A549 (cell line): ENCODE results near the gene SMIM20. TPM values are rescaled to one million over a fixed set of nuclear protein-coding genes. Genes with fewer than 3 reads are reported as not detected.

Experiments
- ATAC-seq, 2 experiments: fragments of 200-7000 bp in 1 of 2; fragments of >200 bp in 1 of 2; cut with Nextera tagmentation in 1 of 2; cut with Tn5 transposase in 1 of 2; 3 replicates each; pipeline versions ENCODE4 v1.8.0 to v1.9.1; 2018 to 2020; ENCODE audit warnings: mild to moderate bottlenecking in 1 of 2, moderate library complexity in 1 of 2
- CTCF ChIA-PET: fragments of 300-600 bp; sonication (Branson Sonifier 250); formaldehyde crosslinking; extraction: SDS; loops from one replicate; lab custom pipeline; 2021; ENCODE audit warnings: antibody characterized with exemption, inconsistent platforms; lab: Yijun Ruan, JAX
- POLR2A ChIA-PET: fragments of 350-600 bp; formaldehyde crosslinking; extraction: SDS; loops from one replicate; lab custom pipeline; 2021; ENCODE audit warnings: antibody characterized with exemption, inconsistent platforms; lab: Yijun Ruan, JAX
- DNase-seq, 2 experiments: peaks; one replicate each; pipeline versions ENCODE4 v3.0.0 to v3.0.0-alpha.2; 2011 to 2016; ENCODE audit warnings: low read depth in 1 of 2, low spot score in 1 of 2
- FAIRE-seq: peaks from 2 replicates; lab custom pipeline; 2011; peaks lifted over from hg19 to GRCh38; lab: Jason Lieb, UNC
- H3K27ac ChIP-seq, 2 experiments: fragments of >200 bp; sonication (Bioruptor Twin); formaldehyde crosslinking; 3 replicates each; pipeline ENCODE4 v1.5.1; 2016 to 2017
- H3K4me1 ChIP-seq: fragments of >200 bp; sonication (Bioruptor Twin); formaldehyde crosslinking; 3 replicates; pipeline ENCODE4 v1.6.1; 2016
- H3K4me2 ChIP-seq: fragments of >200 bp; sonication (Bioruptor Twin); formaldehyde crosslinking; 3 replicates; pipeline ENCODE4 v1.6.1; 2016
- H3K4me3 ChIP-seq: fragments of >200 bp; sonication (Bioruptor Twin); formaldehyde crosslinking; 3 replicates; pipeline ENCODE4 v1.5.1; 2016
- H3K9me3 ChIP-seq: fragments of >200 bp; sonication (Bioruptor Twin); formaldehyde crosslinking; 3 replicates; pipeline ENCODE4 v1.6.1; 2016
- BHLHE40 ChIP-seq: IDR thresholded peaks from 2 replicates; pipeline ENCODE4 v1.6.1; 2012; ENCODE audit warnings: low read depth, low read length, inconsistent platforms
- CBX8 ChIP-seq: fragments of 200-600 bp; sonication (generic); IDR thresholded peaks from 2 replicates; pipeline ENCODE4 v1.6.1; 2016
- CHD2 ChIP-seq: fragments of 150-350 bp; IDR thresholded peaks from 2 replicates; pipeline ENCODE4 v1.6.1; 2014; ENCODE audit warnings: low read length; ENCODE audit not compliant: partially characterized antibody
- ESRRA ChIP-seq: fragments of 150-350 bp; IDR thresholded peaks from 2 replicates; pipeline ENCODE4 v1.6.1; 2014; ENCODE audit warnings: mild to moderate bottlenecking, low read length, borderline replicate concordance
- FOSB ChIP-seq: fragments of 250-450 bp; sonication (Bioruptor Pico); IDR thresholded peaks from 2 replicates; pipeline ENCODE4 v1.5.0; 2020; ENCODE audit warnings: mild to moderate bottlenecking, moderate library complexity
- GATA3 ChIP-seq: IDR thresholded peaks from 2 replicates; pipeline ENCODE4 v1.6.1; 2012; ENCODE audit warnings: borderline replicate concordance
- HEYL ChIP-seq: fragments of 250-450 bp; sonication (Bioruptor Pico); IDR thresholded peaks from 2 replicates; pipeline ENCODE4 v1.8.0; 2021; ENCODE audit warnings: mild to moderate bottlenecking, moderate library complexity
- HOXA7 ChIP-seq: fragments of 250-450 bp; sonication (Bioruptor Pico); IDR thresholded peaks from 2 replicates; pipeline ENCODE4 v1.5.0; 2020; ENCODE audit warnings: mild to moderate bottlenecking, moderate library complexity
- JUN ChIP-seq, 2 experiments: fragments of >200 bp; sonication (Bioruptor Twin); formaldehyde crosslinking; IDR thresholded peaks; 2 replicates in 1 of 2; 3 replicates in 1 of 2; pipeline ENCODE4 v1.6.1; 2016 to 2017
- NR3C1 ChIP-seq: fragments of >200 bp; sonication (Bioruptor Twin); formaldehyde crosslinking; IDR thresholded peaks from 3 replicates; pipeline ENCODE4 v1.6.1; 2017
- POLR2A ChIP-seq: IDR thresholded peaks from 2 replicates; pipeline ENCODE4 v1.6.1; 2012; ENCODE audit warnings: mild to moderate bottlenecking, low read length
- POLR2AphosphoS2 ChIP-seq: conservative IDR thresholded peaks from 2 replicates; pipeline ENCODE4 v1.6.1; 2012; ENCODE audit warnings: low read length, improper control_type of control experiment, inconsistent platforms
- RAD21 ChIP-seq, 2 experiments: fragments of >200 bp in 1 of 2; sonication (Bioruptor Twin) in 1 of 2; formaldehyde crosslinking in 1 of 2; IDR thresholded peaks in 1 of 2; conservative IDR thresholded peaks in 1 of 2; 2 replicates in 1 of 2; 3 replicates in 1 of 2; pipeline ENCODE4 v1.6.1; 2012 to 2018; ENCODE audit warnings: inconsistent platforms in 1 of 2
- RFX5 ChIP-seq: fragments of 450-650 bp; IDR thresholded peaks from 2 replicates; pipeline ENCODE4 v1.7.1; 2014; ENCODE audit warnings: antibody characterized with exemption, mild to moderate bottlenecking, moderate library complexity
- SMC3 ChIP-seq: fragments of >200 bp; sonication (Bioruptor Twin); formaldehyde crosslinking; IDR thresholded peaks from 3 replicates; pipeline ENCODE4 v1.6.1; 2018; ENCODE audit warnings: inconsistent platforms
- SREBF2 ChIP-seq: fragments of 450-650 bp; IDR thresholded peaks from 2 replicates; pipeline ENCODE4 v1.6.1; 2014; ENCODE audit warnings: mild to moderate bottlenecking, moderate library complexity
- ZNF302 ChIP-seq: fragments of 250-450 bp; sonication (Bioruptor Pico); IDR thresholded peaks from 2 replicates; pipeline ENCODE4 v1.9.0; 2021; ENCODE audit warnings: inconsistent platforms, mild to moderate bottlenecking, moderate library complexity
- WGBS: methylation state at CpG from one replicate; pipeline ENCODE4 v1.1.6; 2017; ENCODE audit errors: missing lambda C conversion rate; 5-methylcytosine and 5-hydroxymethylcytosine counted together
- polyA plus RNA-seq, 4 experiments: library from polyadenylated mRNA; depleted of rRNA in 3 of 4; stranded (reverse); fragments of >200 nt; fragmentation: RNase III in 1 of 4; extraction: RNeasy Plus Mini Kit Qiagen cat#74134 plus additional on column Dnase treatment in 1 of 4; gene quantifications; 2 replicates in 3 of 4; 3 replicates in 1 of 4; pipeline ENCODE4 v1.2.3, GENCODE V29; 2011 to 2017
- TF ChIP-seq, protein P1 (sequence below): fragments of 250-450 bp; sonication (Bioruptor Pico); IDR thresholded peaks from 2 replicates; pipeline ENCODE4 v1.5.0; 2020; ENCODE audit warnings: low read depth, mild to moderate bottlenecking, moderate library complexity
- TF ChIP-seq, protein P2 (sequence below): fragments of 150-350 bp; IDR thresholded peaks from 2 replicates; pipeline ENCODE4 v1.6.1; 2014; ENCODE audit warnings: low read depth, mild to moderate bottlenecking, low read length
- TF ChIP-seq, protein P3 (sequence below): fragments of >200 bp; sonication (Bioruptor Twin); formaldehyde crosslinking; IDR thresholded peaks from 3 replicates; pipeline ENCODE4 v1.5.1; 2016
- TF ChIP-seq, protein P4 (sequence below): fragments of 450-650 bp; IDR thresholded peaks from 2 replicates; pipeline ENCODE4 v1.6.1; 2014; ENCODE audit warnings: antibody characterized with exemption
- TF ChIP-seq, protein P5 (sequence below): IDR thresholded peaks from 2 replicates; pipeline ENCODE4 v1.6.1; 2012; ENCODE audit warnings: low read depth, borderline replicate concordance

The SMIM20 gene
- polyA plus RNA-seq, 2 of the 4 experiments (the other 2 are of a cell fraction) = 32.9 to 50.5 TPM

DNA sequence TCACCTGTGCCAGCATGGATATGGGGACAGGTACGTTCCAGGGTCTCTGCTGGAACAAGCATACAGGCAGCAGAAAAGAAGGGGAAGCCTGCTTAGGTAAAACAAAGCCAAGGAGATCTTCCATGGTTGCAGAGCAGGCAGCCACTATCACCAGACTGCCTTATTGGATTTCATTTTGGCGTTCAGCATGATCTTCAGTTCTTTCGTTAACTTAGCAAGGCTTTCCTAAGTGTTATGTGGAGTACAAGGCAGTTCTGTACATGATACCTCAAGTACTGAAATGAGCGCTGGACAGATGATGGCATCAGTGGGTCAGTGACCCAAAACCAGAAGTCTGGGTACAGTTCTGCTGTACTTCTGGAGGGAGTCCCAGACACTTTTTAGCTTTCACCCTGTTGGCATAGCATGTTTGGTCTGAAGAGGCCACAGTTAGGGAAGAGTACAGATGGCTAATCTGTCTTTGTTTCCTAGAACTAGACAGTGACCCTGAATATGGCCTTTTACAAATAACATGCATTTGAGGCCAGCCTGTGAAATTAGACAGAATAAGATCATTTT, 8.9 kb downstream of the SMIM20 start:
- DNase-seq (no peak), ATAC-seq (no peak), FAIRE-seq (no peak)
- Histone ChIP-seq H3K4me3 (no peak overlapping the region), H3K27ac (no peak overlapping the region), H3K4me2 (no peak overlapping the region), H3K4me1 (peaks cover 7% of the 10 kb centered on the region), H3K9me3 (no peaks in the 10 kb centered on the region)
- WGBS = 98% methylated on average over 4 of the region's 4 CpGs
- POLR2A ChIA-PET = no interaction called here
- TF ChIP-seq, protein P1, sequence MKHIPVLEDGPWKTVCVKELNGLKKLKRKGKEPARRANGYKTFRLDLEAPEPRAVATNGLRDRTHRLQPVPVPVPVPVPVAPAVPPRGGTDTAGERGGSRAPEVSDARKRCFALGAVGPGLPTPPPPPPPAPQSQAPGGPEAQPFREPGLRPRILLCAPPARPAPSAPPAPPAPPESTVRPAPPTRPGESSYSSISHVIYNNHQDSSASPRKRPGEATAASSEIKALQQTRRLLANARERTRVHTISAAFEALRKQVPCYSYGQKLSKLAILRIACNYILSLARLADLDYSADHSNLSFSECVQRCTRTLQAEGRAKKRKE (CRISPR knock-in tag) = no peak
- CTCF ChIA-PET = no interaction called here

DNA sequence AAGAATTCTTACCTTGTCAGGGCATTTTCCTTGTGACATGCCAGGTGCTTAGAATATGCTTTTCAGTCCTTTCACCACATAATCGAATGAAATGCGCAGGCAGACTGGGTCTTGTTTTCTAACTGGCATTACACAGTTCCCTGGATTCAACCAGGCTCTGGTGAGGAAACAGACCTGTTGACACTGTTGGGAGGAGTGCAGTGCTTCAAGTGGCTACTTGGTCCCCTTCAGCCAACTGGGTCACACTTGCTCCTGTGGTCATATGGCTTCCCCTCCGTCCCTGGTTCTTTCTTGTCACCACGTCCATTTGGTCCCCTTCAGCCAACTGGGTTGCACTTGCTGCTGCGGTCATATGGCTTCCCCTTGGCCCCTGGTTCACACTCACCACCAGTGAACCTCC, 9.7 kb downstream of the SMIM20 start:
- TF ChIP-seq ESRRA = no peak
- TF ChIP-seq CBX8 = no peak
- no peak for TF ChIP-seq GATA3
- no peak for TF ChIP-seq SREBF2
- no peak for TF ChIP-seq FOSB (CRISPR knock-in tag)
- no peak for TF ChIP-seq JUN (IDR thresholded peaks at IDR 0.05)
- TF ChIP-seq ZNF302 (CRISPR knock-in tag) = no peak
- TF ChIP-seq, protein P2, sequence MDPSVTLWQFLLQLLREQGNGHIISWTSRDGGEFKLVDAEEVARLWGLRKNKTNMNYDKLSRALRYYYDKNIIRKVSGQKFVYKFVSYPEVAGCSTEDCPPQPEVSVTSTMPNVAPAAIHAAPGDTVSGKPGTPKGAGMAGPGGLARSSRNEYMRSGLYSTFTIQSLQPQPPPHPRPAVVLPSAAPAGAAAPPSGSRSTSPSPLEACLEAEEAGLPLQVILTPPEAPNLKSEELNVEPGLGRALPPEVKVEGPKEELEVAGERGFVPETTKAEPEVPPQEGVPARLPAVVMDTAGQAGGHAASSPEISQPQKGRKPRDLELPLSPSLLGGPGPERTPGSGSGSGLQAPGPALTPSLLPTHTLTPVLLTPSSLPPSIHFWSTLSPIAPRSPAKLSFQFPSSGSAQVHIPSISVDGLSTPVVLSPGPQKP = no peak
- TF ChIP-seq BHLHE40 = no peak
- no peak for TF ChIP-seq CHD2
- TF ChIP-seq, protein P3, sequence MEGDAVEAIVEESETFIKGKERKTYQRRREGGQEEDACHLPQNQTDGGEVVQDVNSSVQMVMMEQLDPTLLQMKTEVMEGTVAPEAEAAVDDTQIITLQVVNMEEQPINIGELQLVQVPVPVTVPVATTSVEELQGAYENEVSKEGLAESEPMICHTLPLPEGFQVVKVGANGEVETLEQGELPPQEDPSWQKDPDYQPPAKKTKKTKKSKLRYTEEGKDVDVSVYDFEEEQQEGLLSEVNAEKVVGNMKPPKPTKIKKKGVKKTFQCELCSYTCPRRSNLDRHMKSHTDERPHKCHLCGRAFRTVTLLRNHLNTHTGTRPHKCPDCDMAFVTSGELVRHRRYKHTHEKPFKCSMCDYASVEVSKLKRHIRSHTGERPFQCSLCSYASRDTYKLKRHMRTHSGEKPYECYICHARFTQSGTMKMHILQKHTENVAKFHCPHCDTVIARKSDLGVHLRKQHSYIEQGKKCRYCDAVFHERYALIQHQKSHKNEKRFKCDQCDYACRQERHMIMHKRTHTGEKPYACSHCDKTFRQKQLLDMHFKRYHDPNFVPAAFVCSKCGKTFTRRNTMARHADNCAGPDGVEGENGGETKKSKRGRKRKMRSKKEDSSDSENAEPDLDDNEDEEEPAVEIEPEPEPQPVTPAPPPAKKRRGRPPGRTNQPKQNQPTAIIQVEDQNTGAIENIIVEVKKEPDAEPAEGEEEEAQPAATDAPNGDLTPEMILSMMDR = no peak
- TF ChIP-seq HOXA7 (CRISPR knock-in tag) = no peak
- no peak for TF ChIP-seq POLR2AphosphoS2
- no peak for TF ChIP-seq RAD21 (conservative IDR thresholded peaks at IDR 0.05 in 1 of 2, IDR thresholded peaks at IDR 0.05 in 1 of 2)
- Histone ChIP-seq H3K27ac (no peak overlapping the region), H3K4me3 (no peak overlapping the region), H3K4me1 (peaks cover 7% of the 10 kb centered on the region), H3K4me2 (no peak overlapping the region), H3K9me3 (no peaks in the 10 kb centered on the region)
- CTCF ChIA-PET = no interaction called here
- whole genome bisulfite sequencing = 89% methylated on average over 5 of the region's 5 CpGs
- POLR2A ChIA-PET = no interaction called here
- DNase-seq (no peak), ATAC-seq (no peak), FAIRE-seq (no peak)

DNA sequence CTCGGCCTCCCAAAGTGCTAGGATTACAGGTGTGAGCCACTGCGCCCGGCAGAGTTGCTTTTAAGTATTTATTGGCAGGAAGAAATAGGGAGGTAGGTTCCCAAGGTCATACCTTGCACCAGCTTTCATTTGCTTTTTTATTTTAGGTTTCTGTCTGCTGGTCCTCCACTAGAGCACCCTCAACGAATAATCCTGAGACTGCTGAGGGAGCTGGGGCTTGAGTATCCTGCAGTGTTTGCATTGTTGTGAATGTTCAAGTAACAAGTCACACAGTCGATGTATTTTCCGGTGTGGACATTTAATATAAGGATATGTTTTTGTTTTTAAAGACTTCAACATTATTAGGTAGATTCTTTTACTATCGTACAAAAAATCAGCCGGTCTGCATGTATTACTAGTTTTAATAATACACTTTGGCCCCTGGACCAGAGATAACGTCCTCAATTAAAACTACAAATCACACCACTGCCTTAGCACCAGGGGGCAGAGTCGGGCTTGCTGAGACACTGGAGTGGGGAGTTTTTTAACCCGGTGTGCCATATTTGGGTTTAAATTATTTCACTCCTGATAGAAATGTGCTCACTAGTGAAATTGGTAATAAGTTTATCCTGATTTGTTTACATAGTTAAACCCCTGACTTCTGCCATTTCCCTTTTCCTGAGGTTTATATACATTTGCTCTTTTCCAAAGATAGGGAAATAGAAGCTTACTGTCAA, 11.6 kb downstream of the SMIM20 start:
- DNase-seq (peak; percentile 27 to 46), ATAC-seq (peak; percentile 54 to 67; a peak in 2 of 6 replicates), FAIRE-seq (no peak)
- ChIA-PET CTCF (interaction anchor here (0.7 to 1.1 kb wide), 3 partner anchors 30 to 106 kb away, joined by 3 to 4 read pairs (median 3); no protein-coding TSS in a partner anchor), POLR2A (no interaction called here)
- no peak overlapping the region for H3K4me2 ChIP-seq
- H3K4me3 ChIP-seq = no peak overlapping the region
- H3K4me1 ChIP-seq = no peaks in the 10 kb centered on the region
- H3K9me3 ChIP-seq = no peaks in the 10 kb centered on the region
- WGBS = 58% methylated on average over 11 of the region's 11 CpGs
- TF ChIP-seq, protein P4, sequence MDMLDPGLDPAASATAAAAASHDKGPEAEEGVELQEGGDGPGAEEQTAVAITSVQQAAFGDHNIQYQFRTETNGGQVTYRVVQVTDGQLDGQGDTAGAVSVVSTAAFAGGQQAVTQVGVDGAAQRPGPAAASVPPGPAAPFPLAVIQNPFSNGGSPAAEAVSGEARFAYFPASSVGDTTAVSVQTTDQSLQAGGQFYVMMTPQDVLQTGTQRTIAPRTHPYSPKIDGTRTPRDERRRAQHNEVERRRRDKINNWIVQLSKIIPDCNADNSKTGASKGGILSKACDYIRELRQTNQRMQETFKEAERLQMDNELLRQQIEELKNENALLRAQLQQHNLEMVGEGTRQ = no peak
- TF ChIP-seq NR3C1 (no peak), ESRRA (no peak), RAD21 (conservative IDR thresholded peaks at IDR 0.05 in 1 of 2, IDR thresholded peaks at IDR 0.05 in 1 of 2) (peak; percentile 46 to 48; a peak in 4 of 5 replicates), HEYL (CRISPR knock-in tag) (no peak), JUN (IDR thresholded peaks at IDR 0.05) (no peak), RFX5 (no peak), POLR2A (no peak), BHLHE40 (no peak), SMC3 (peak; percentile 41; the same call in 1 of the 3 replicates)
- TF ChIP-seq, protein P5, sequence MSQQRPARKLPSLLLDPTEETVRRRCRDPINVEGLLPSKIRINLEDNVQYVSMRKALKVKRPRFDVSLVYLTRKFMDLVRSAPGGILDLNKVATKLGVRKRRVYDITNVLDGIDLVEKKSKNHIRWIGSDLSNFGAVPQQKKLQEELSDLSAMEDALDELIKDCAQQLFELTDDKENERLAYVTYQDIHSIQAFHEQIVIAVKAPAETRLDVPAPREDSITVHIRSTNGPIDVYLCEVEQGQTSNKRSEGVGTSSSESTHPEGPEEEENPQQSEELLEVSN = no peak
- TF ChIP-seq, protein P3 = peak; percentile 45
- H3K27ac ChIP-seq = no peak overlapping the region
